Subcutaneous abdominal adipose tissue (tissue), 5 donors: ENCODE data around the gene NADSYN1.
A peak's percentile ranks its signal among the peaks of the same experiment; 100 is the strongest.
"Not testable (repeated sequence)": the region's sequence is repeated elsewhere in the genome, so short reads cannot be mapped to it uniquely, and the experiment has no call there.

Experiments used
- H3K27ac ChIP-seq: one replicate; pipeline ENCODE4 v1.7.0; 2013; ENCODE audit warnings: low read depth, mild to moderate bottlenecking, inconsistent platforms, low read length, moderate library complexity
- H3K27me3 ChIP-seq, 5 donors: one replicate each; pipeline ENCODE4 v1.7.0; 2013; ENCODE audit warnings: low read length in 5 of 5, inconsistent platforms in 1 of 5; ENCODE audit not compliant: control insufficient read depth in 5 of 5, insufficient read depth in 4 of 5
- H3K36me3 ChIP-seq, 5 donors: one replicate each; pipeline ENCODE4 v1.7.0; 2013; ENCODE audit warnings: low read length in 5 of 5; ENCODE audit not compliant: control insufficient read depth in 5 of 5, insufficient read depth in 5 of 5
- H3K4me1 ChIP-seq, 5 donors: one replicate each; pipeline ENCODE4 v1.7.0; 2013; ENCODE audit warnings: low read length in 5 of 5, mild to moderate bottlenecking in 3 of 5, moderate library complexity in 1 of 5; ENCODE audit not compliant: control insufficient read depth in 5 of 5, insufficient read depth in 5 of 5
- H3K4me3 ChIP-seq, 5 donors: one replicate each; pipeline ENCODE4 v1.7.0; 2013; ENCODE audit warnings: low read length in 5 of 5, low read depth in 1 of 5
- H3K9ac ChIP-seq, 5 donors: one replicate each; pipeline ENCODE4 v1.7.0; 2013; ENCODE audit warnings: low read length in 5 of 5, mild to moderate bottlenecking in 4 of 5, moderate library complexity in 3 of 5
- H3K9me3 ChIP-seq, 5 donors: one replicate each; pipeline ENCODE4 v1.7.0; 2013; ENCODE audit warnings: low read length in 5 of 5; ENCODE audit not compliant: control insufficient read depth in 5 of 5
- donor health status: healthy.
- donor health status: healthy.
- donor health status: healthy.
- donor health status: healthy.
- donor health status: healthy.

The NADSYN1 gene

DNA sequence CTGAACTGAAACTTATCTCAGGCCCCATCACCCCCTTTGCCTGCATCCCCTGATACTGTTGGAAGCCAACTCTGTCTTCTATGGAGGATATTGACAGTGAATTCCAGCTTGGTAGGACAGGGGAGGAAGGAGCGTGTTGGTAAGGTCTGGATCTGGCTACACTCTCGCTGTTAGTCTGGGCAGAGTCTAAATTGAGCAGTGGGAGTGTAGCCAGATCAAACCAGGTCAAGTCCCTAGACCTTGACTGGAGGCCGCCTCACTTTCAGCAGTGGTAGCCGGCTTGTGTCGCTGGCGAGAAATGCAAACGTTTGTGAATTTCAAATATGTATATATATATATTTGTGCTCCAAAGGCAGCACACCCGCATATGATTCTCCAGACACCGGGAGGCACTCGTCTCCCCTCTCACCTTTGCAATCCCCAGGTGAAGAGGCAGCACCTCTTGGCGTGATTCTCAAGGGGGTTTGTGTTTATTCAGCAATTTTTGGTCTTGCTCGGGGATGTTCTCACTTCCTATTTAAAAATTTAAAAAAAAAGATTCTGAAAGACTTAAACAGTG is 31.5 kb upstream of the NADSYN1 start:
- Histone ChIP-seq H3K27ac (no peak overlapping the region), H3K9me3 (no peaks in the 10 kb centered on the region), H3K36me3 (no peaks in the 10 kb centered on the region), H3K9ac (no peak overlapping the region), H3K4me3 (no peak overlapping the region), H3K4me1 (peaks cover 0 to 2% (median 0%) of the 10 kb centered on the region in 5 donors), H3K27me3 (peaks cover 0 to 4% (median 0%) of the 10 kb centered on the region in 5 donors)

DNA sequence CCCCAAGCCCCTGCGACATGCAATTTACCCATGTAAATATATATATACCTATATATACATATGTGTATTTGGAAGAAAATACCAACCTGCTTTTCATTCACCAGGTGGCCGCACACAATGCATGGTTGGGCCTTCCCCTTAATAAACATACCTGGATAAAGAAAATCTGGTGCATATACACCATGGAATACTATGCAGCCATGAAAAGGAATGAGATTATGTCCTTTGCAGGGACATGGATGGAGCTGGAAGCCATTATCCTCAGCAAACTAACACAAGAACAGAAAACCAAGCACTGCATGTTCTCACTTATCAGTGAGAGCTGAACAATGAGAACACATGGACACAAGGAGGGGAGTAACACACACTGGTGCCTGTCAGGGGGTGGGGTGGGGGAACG is 30.7 kb upstream of the NADSYN1 start:
- not testable (repeated sequence) for H3K9ac ChIP-seq, H3K4me3 ChIP-seq, H3K9me3 ChIP-seq, H3K27ac ChIP-seq, H3K36me3 ChIP-seq, H3K4me1 ChIP-seq, H3K27me3 ChIP-seq

GRCh38 chr11:71423181-71423790 is 29.7 kb upstream of the NADSYN1 start:
- H3K9ac ChIP-seq: no peak overlapping the region
- H3K36me3 ChIP-seq: no peaks in the 10 kb centered on the region
- peaks cover 0 to 8% (median 0%) of the 10 kb centered on the region in 5 donors for H3K9me3 ChIP-seq
- H3K27me3 ChIP-seq: peaks cover 0 to 4% (median 0%) of the 10 kb centered on the region in 5 donors
- H3K4me3 ChIP-seq: no peak overlapping the region
- no peak overlapping the region for H3K27ac ChIP-seq
- peaks cover 0 to 2% (median under 1%) of the 10 kb centered on the region in 5 donors for H3K4me1 ChIP-seq

- no peaks in the 10 kb centered on the region for H3K36me3 ChIP-seq
- H3K4me3 ChIP-seq: no peak overlapping the region
- no peak overlapping the region for H3K27ac ChIP-seq
- H3K4me1 ChIP-seq: peaks cover 1 to 18% (median 16%) of the 10 kb centered on the region in 5 donors
- H3K9ac ChIP-seq: no peak overlapping the region
- peaks cover 0 to 4% (median 0%) of the 10 kb centered on the region in 5 donors for H3K27me3 ChIP-seq
- H3K9me3 ChIP-seq: peaks cover 0 to 10% (median 0%) of the 10 kb centered on the region in 5 donors
These were observed 27.6 kb upstream of the NADSYN1 start for GRCh38 chr11:71425409-71425808.

- Histone ChIP-seq H3K9me3 (peaks cover 0 to 10% (median 0%) of the 10 kb centered on the region in 5 donors), H3K4me3 (no peak overlapping the region)
These were observed 27.1 kb upstream of the NADSYN1 start for GRCh38 chr11:71425860-71426259.

GRCh38 chr11:71426413-71426812 is 26.6 kb upstream of the NADSYN1 start:
- Histone ChIP-seq H3K36me3 (no peaks in the 10 kb centered on the region), H3K4me3 (no peak overlapping the region), H3K27me3 (peaks cover 0 to 4% (median 0%) of the 10 kb centered on the region in 5 donors), H3K9me3 (peaks cover 0 to 10% (median 0%) of the 10 kb centered on the region in 5 donors), H3K4me1 (peaks cover 0 to 20% (median 16%) of the 10 kb centered on the region in 5 donors), H3K27ac (no peak overlapping the region), H3K9ac (no peak overlapping the region)

More at GRCh38 chr11:71425860-71426259, 27.1 kb upstream of the NADSYN1 start:
- Histone ChIP-seq H3K9ac (no peak overlapping the region), H3K4me1 (peaks cover 0 to 18% (median 16%) of the 10 kb centered on the region in 5 donors), H3K36me3 (no peaks in the 10 kb centered on the region), H3K27ac (no peak overlapping the region), H3K27me3 (peaks cover 0 to 4% (median 0%) of the 10 kb centered on the region in 5 donors)

- H3K36me3 ChIP-seq: no peaks in the 10 kb centered on the region
- no peak overlapping the region for H3K4me3 ChIP-seq
- peaks cover 0 to 10% (median 0%) of the 10 kb centered on the region in 5 donors for H3K9me3 ChIP-seq
- peaks cover 0 to 44% (median 34%) of the 10 kb centered on the region in 5 donors for H3K4me1 ChIP-seq
- peaks cover 0 to 2% (median 0%) of the 10 kb centered on the region in 5 donors for H3K27me3 ChIP-seq
- H3K27ac ChIP-seq: peak overlapping the region; percentile 35
- no peak overlapping the region for H3K9ac ChIP-seq
These were observed 24.1 kb upstream of the NADSYN1 start for GRCh38 chr11:71428861-71429435.

- peaks cover 0 to 46% (median 35%) of the 10 kb centered on the region in 5 donors for H3K4me1 ChIP-seq
- H3K9me3 ChIP-seq: peaks cover 0 to 10% (median 0%) of the 10 kb centered on the region in 5 donors
- H3K36me3 ChIP-seq: peaks cover 0 to 2% (median 0%) of the 10 kb centered on the region in 5 donors
- no peaks in the 10 kb centered on the region for H3K27me3 ChIP-seq
- peak overlapping the region; percentile 35 for H3K27ac ChIP-seq
- no peak overlapping the region for H3K4me3 ChIP-seq
- no peak overlapping the region for H3K9ac ChIP-seq
These were observed 23.3 kb upstream of the NADSYN1 start for GRCh38 chr11:71429701-71430100.

DNA sequence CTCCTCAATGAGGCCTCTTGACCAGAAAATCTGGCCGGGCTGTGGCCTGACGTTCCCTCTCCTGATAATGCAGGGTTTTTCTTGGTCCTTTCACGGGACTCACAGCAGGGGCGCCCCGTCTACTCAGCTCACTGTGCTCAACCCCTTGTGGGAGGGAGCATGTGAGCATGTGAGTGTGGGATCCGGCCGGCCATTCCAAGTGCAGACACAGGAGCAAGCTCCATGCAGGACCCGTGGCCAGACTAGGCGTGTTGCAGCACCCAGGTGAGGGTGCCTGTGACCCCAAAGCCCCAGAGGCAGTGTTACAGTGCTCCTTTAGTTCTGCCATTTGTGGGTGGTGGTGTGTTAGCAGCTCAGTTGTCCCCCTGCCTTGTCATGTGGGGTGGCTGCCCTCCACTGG is 22.8 kb upstream of the NADSYN1 start:
- peaks cover 0 to 5% (median 3%) of the 10 kb centered on the region in 5 donors for H3K36me3 ChIP-seq
- no peak overlapping the region for H3K27ac ChIP-seq
- H3K9me3 ChIP-seq: peaks cover 0 to 10% (median 0%) of the 10 kb centered on the region in 5 donors
- no peak overlapping the region for H3K9ac ChIP-seq
- no peak overlapping the region for H3K4me3 ChIP-seq
- H3K27me3 ChIP-seq: no peaks in the 10 kb centered on the region
- H3K4me1 ChIP-seq: peaks cover 0 to 46% (median 35%) of the 10 kb centered on the region in 5 donors

DNA sequence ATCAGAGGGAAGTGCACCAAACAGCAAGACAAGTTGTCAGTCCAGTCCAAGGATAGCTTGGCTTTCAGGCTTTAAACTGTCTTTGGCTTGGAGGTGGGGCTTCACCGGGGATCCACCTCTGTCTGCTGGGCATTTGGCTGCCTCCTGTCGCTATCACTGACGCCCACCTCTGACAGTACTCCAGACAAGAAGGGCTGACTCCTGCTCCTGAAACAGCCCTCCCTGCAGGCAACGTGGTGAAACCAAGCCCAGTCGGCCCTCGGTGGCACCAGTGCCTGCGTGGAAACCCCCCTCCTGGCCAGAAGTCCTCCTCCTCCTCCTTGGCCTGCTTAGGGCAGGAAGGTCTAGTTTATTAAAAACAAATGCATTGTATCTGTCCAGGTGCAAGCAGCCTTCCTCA is 21.7 kb upstream of the NADSYN1 start:
- H3K9me3 ChIP-seq: peaks cover 0 to 10% (median 0%) of the 10 kb centered on the region in 5 donors
- H3K36me3 ChIP-seq: peaks cover 0 to 13% (median 8%) of the 10 kb centered on the region in 5 donors
- no peaks in the 10 kb centered on the region for H3K27me3 ChIP-seq
- peaks cover 0 to 46% (median 35%) of the 10 kb centered on the region in 5 donors for H3K4me1 ChIP-seq
- no peak overlapping the region for H3K4me3 ChIP-seq
- H3K9ac ChIP-seq: no peak overlapping the region
- no peak overlapping the region for H3K27ac ChIP-seq
